GM12878 (cell line): ENCODE data around the gene SHB.

Source experiments
- CTCF ChIP-seq, 3 experiments: IDR thresholded peaks in 2 of 3; conservative IDR thresholded peaks in 1 of 3; 2 replicates each; pipeline ENCODE4 v1.5.1; 2011; ENCODE audit warnings: low read depth in 3 of 3, low read length in 3 of 3, mild to moderate bottlenecking in 3 of 3, control low read depth in 2 of 3, moderate library complexity in 2 of 3, inconsistent platforms in 1 of 3, mixed read lengths in 1 of 3; ENCODE audit not compliant: control insufficient read depth in 2 of 3, insufficient read depth in 1 of 3; ENCODE audit errors: extremely low read depth in 1 of 3
- FOXM1 ChIP-seq: IDR thresholded peaks from 2 replicates; pipeline ENCODE4 v1.6.1; 2012; ENCODE audit warnings: low read depth, mild to moderate bottlenecking, inconsistent platforms, low read length, moderate library complexity
- MEF2B ChIP-seq: fragments of 450-650 bp; IDR thresholded peaks from 2 replicates; pipeline ENCODE4 v1.6.1; 2018; ENCODE audit warnings: mild to moderate bottlenecking, moderate library complexity; ENCODE audit not compliant: partially characterized antibody, poor library complexity, severe bottlenecking
- MTA3 ChIP-seq: IDR thresholded peaks from 2 replicates; pipeline ENCODE4 v1.6.1; 2012; ENCODE audit warnings: low read length, inconsistent platforms, borderline replicate concordance
- MXI1 ChIP-seq: fragments of 150-350 bp; IDR thresholded peaks from 2 replicates; pipeline ENCODE4 v1.6.1; 2011; ENCODE audit warnings: low read depth, mild to moderate bottlenecking, inconsistent platforms, low read length, improper control_type of control experiment
- NFYB ChIP-seq: IDR thresholded peaks from 2 replicates; pipeline ENCODE4 v1.6.1; 2011; ENCODE audit warnings: low read depth, mild to moderate bottlenecking, low read length, improper control_type of control experiment, moderate library complexity; ENCODE audit not compliant: insufficient read depth
- PBX3 ChIP-seq: IDR thresholded peaks from 2 replicates; pipeline ENCODE4 v1.6.1; 2011; ENCODE audit warnings: mild to moderate bottlenecking, low read depth, low read length, moderate library complexity; ENCODE audit not compliant: insufficient replicate concordance
- PML ChIP-seq: IDR thresholded peaks from 2 replicates; pipeline ENCODE4 v1.6.1; 2012; ENCODE audit warnings: low read length, inconsistent platforms
- POLR2AphosphoS5 ChIP-seq: IDR thresholded peaks from 2 replicates; pipeline ENCODE4 v1.6.1; 2011; ENCODE audit warnings: mild to moderate bottlenecking, low read length, inconsistent platforms
- TAF1 ChIP-seq: IDR thresholded peaks from 2 replicates; pipeline ENCODE4 v1.6.1; 2011; ENCODE audit warnings: mild to moderate bottlenecking, low read depth, low read length, borderline replicate concordance
- TARDBP ChIP-seq: IDR thresholded peaks from 2 replicates; pipeline ENCODE4 v1.6.1; 2016; ENCODE audit warnings: borderline replicate concordance
- TF ChIP-seq, protein P1 (sequence below): fragments of 450-650 bp; IDR thresholded peaks from 2 replicates; pipeline ENCODE4 v1.6.1; 2018; ENCODE audit warnings: borderline replicate concordance, mild to moderate bottlenecking; ENCODE audit not compliant: partially characterized antibody
- TF ChIP-seq, protein P2 (sequence below): IDR thresholded peaks from 2 replicates; pipeline ENCODE4 v1.6.1; 2012; ENCODE audit warnings: low read depth, low read length, improper control_type of control experiment

DNA sequence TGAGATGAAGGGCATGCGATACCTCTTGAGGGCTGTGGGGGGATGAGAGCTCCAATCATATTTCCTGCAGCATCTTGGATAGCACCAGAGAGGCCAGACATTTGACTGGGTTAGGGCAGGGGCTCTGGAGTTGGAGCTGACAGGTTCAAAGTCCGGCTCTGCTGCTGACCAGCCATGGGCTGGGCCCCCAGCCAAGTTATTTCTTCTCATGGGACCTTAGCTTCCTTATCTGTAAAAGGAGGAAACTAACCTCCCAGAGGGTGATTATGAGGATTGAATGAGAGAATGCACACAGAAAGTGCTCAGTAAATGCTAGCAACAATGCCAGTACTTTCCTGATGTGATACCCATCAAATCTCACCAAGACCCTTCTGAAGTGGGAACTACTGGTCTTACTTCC is 99.9 kb downstream of the SHB start:
- TF ChIP-seq POLR2AphosphoS5 (no peak), TARDBP (no peak), MXI1 (no peak), CTCF (IDR thresholded peaks at IDR 0.05 in 2 of 3, conservative IDR thresholded peaks at IDR 0.05 in 1 of 3; ENCODE audit: control insufficient read depth in 2 of 3, extremely low read depth in 1 of 3, insufficient read depth in 1 of 3, low read depth in 3 of 3, low read length in 3 of 3) (no peak), MEF2B (no peak), NFYB (no peak), TAF1 (no peak), PBX3 (no peak), MTA3 (no peak), FOXM1 (no peak), PML (no peak)
- TF ChIP-seq, protein P1, sequence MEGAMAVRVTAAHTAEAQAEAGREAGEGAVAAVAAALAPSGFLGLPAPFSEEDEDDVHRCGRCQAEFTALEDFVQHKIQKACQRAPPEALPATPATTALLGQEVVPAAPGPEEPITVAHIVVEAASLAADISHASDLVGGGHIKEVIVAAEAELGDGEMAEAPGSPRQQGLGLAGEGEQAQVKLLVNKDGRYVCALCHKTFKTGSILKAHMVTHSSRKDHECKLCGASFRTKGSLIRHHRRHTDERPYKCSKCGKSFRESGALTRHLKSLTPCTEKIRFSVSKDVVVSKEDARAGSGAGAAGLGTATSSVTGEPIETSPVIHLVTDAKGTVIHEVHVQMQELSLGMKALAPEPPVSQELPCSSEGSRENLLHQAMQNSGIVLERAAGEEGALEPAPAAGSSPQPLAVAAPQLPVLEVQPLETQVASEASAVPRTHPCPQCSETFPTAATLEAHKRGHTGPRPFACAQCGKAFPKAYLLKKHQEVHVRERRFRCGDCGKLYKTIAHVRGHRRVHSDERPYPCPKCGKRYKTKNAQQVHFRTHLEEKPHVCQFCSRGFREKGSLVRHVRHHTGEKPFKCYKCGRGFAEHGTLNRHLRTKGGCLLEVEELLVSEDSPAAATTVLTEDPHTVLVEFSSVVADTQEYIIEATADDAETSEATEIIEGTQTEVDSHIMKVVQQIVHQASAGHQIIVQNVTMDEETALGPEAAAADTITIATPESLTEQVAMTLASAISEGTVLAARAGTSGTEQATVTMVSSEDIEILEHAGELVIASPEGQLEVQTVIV: no peak
- TF ChIP-seq, protein P2, sequence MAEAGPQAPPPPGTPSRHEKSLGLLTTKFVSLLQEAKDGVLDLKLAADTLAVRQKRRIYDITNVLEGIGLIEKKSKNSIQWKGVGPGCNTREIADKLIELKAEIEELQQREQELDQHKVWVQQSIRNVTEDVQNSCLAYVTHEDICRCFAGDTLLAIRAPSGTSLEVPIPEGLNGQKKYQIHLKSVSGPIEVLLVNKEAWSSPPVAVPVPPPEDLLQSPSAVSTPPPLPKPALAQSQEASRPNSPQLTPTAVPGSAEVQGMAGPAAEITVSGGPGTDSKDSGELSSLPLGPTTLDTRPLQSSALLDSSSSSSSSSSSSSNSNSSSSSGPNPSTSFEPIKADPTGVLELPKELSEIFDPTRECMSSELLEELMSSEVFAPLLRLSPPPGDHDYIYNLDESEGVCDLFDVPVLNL: no peak
